Measurements from ENCODE around the gene USP46.

Gene USP46

DNA sequence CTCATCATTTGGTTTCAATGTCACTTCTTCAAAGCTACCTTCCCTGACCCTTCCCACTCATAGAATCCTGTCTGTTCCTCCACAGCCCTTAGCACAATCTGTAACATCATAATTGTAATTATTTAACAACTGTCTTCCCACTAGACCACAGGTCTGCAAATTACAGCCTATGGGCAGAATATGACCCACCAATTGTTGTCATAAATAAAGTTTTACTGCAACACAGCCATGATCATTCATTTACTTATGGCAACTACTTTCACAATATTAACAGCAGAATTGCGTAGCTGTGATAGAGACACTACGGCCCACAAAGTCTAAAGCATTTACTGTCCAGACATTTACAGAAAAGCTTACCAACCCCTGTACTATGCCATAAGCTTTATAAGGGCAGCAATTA lies 15.9 kb downstream of the USP46 start:
- Histone ChIP-seq H3K9me3 (0 out of 2 replicates have a peak, but pooled peaks cover 4% of the 10 kb centered on the region), H3K27ac (no peak overlapping the region), H3K9ac (no peak overlapping the region), H3K4me2 (no peak overlapping the region), H3K36me3 (no peaks in the 10 kb centered on the region; the same call in 1 of the 2 replicates), H3K27me3 (no peaks in the 10 kb centered on the region), H3K4me3 (no peak overlapping the region), H3K4me1 (peaks cover 13% of the 10 kb centered on the region), H4K20me1 (peaks cover 63% of the 10 kb centered on the region)
- no peak for TF ChIP-seq Cebpa-rat (IDR thresholded peaks at IDR 0.05)

- H3K9me3 ChIP-seq: 0 out of 2 replicates have a peak, but pooled peaks cover 4% of the 10 kb centered on the region
- H3K27me3 ChIP-seq: no peaks in the 10 kb centered on the region
- H3K36me3 ChIP-seq: no peaks in the 10 kb centered on the region; the same call in 1 of the 2 replicates
- no peak overlapping the region for H3K4me2 ChIP-seq
- no peak overlapping the region for H3K9ac ChIP-seq
- peaks cover 15% of the 10 kb centered on the region for H3K4me1 ChIP-seq
- no peak overlapping the region for H3K4me3 ChIP-seq
- no peak overlapping the region for H3K27ac ChIP-seq
- TF ChIP-seq Cebpa-rat (IDR thresholded peaks at IDR 0.05): no peak
- peaks cover 61% of the 10 kb centered on the region for H4K20me1 ChIP-seq
Observed at GRCh38 chr4:52641854-52642563, 17.1 kb downstream of the USP46 start.

DNA sequence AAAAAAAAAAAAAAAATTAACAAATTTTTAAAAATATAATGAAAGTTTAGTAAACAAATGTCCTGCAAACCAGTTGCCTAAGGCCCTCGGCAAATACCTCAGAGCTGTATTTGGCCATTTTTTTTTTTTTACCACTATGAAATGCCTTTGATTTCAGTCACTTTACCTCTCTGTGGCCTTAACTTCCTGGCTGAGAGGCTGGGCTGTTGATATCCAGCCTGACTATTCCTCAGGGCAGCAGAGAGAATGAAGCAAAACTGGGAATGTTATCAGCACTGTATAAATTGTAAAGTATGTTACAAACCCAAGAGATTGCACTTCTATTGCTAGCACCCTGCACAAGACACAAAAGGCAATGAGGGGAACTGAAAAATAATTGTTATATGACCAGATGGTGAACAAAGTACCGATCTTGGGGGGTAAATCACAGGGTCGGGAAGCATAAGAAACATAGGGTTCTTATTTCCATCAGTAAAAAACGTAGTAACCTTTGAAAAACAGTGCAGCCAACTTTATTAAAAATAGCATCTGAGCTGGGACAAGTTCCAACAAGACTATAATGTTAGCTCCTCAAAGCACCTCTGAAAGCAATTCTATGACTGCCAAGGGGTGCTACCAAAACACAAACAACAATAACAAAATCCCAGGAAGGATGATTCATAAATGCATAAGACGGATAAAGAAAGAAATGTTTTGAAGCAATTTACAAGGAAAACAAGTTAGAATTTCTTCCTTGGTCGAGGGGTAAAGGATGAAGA lies 18.1 kb downstream of the USP46 start:
- no peak for TF ChIP-seq Cebpa-rat (IDR thresholded peaks at IDR 0.05)
- H3K36me3 ChIP-seq: peaks cover 2% of the 10 kb centered on the region
- no peak overlapping the region for H3K9ac ChIP-seq
- no peak overlapping the region for H3K4me2 ChIP-seq
- H3K27ac ChIP-seq: no peak overlapping the region
- H3K9me3 ChIP-seq: 0 out of 2 replicates have a peak, but pooled peaks cover 4% of the 10 kb centered on the region
- peaks cover 58% of the 10 kb centered on the region for H4K20me1 ChIP-seq
- no peak overlapping the region for H3K4me3 ChIP-seq
- H3K27me3 ChIP-seq: no peaks in the 10 kb centered on the region
- peaks cover 15% of the 10 kb centered on the region for H3K4me1 ChIP-seq

GRCh38 chr4:52638717-52639116 lies 20.4 kb downstream of the USP46 start:
- H3K9me3 ChIP-seq: no peaks in the 10 kb centered on the region
- peaks cover 15% of the 10 kb centered on the region for H3K4me1 ChIP-seq
- no peak overlapping the region for H3K27ac ChIP-seq
- no peak overlapping the region for H3K4me3 ChIP-seq
- H3K36me3 ChIP-seq: peaks cover 4% of the 10 kb centered on the region
- H3K4me2 ChIP-seq: peak overlapping the region; percentile 36; the same call in 1 of the 2 replicates
- no peak overlapping the region for H3K9ac ChIP-seq
- H3K27me3 ChIP-seq: no peaks in the 10 kb centered on the region
- no peak for TF ChIP-seq Cebpa-rat (IDR thresholded peaks at IDR 0.05)
- H4K20me1 ChIP-seq: peaks cover 59% of the 10 kb centered on the region

DNA sequence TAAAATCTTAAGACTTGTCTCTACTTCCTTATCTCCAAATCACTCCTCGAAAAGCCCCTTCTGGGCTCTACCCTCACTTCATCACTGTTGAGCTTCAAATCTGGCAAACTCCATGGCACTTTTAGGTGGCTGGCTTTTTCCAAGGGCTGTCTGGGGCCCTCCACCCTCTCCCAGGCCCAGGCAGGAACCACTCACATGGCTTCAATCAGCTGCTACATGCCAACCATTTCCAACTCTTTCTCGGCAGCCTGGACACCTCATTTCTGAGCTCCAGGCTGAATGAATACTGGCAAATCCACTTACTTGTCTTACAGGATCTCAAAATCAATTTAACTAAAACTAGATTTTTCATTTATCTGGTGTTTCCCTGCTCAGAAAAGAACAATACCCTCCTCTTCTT lies 22.0 kb downstream of the USP46 start:
- Histone ChIP-seq H3K4me3 (no peak overlapping the region), H3K36me3 (peaks cover 4% of the 10 kb centered on the region), H3K27ac (no peak overlapping the region), H3K9me3 (no peaks in the 10 kb centered on the region), H3K4me1 (peaks cover 15% of the 10 kb centered on the region), H3K4me2 (no peak overlapping the region), H3K9ac (no peak overlapping the region), H4K20me1 (peaks cover 53% of the 10 kb centered on the region), H3K27me3 (no peaks in the 10 kb centered on the region)
- TF ChIP-seq Cebpa-rat (IDR thresholded peaks at IDR 0.05): no peak

DNA sequence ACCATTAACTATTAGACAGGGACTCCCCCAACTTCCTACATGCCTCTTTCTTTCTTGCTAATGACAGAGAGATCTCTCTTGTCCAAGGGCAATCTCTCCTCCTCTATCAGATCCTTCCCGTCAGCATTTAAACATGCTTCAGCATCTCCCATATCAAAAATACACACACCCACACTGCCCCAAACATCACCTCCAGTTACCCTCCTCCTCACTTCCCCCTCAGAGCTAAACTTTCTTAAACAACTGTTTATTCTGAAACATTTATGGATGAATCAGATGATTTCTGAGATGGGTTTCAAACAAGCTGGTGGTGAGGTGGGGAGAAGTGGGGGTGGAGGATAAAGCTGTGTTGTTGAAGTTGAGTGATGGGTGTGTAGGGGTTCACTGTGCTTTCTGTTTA lies 23.5 kb downstream of the USP46 start:
- Histone ChIP-seq H3K9ac (no peak overlapping the region), H3K4me3 (no peak overlapping the region), H3K4me2 (no peak overlapping the region)

DNA sequence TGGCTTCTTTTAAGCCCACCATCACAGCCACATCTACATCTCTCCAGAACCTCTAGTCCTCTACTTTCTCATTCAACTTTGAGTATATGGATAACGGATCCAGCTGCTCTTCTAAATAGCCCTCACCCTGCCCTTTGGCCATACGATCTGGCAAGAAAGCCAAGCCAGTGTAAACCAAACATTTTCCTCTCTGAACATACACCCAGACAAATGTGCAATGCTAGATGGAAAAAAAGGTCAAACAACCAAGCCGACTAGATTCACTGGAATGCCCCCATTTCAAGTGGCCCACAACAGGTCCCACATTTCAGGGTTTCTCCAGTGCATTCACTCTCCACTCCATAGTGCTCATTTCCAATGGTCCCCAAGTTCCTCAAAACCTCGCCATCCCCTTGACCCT lies 24.0 kb downstream of the USP46 start:
- Histone ChIP-seq H3K36me3 (peaks cover 8% of the 10 kb centered on the region), H3K27me3 (no peaks in the 10 kb centered on the region), H3K4me3 (no peak overlapping the region), H3K27ac (no peak overlapping the region), H4K20me1 (peaks cover 54% of the 10 kb centered on the region), H3K9me3 (no peaks in the 10 kb centered on the region), H3K9ac (no peak overlapping the region), H3K4me1 (peaks cover 15% of the 10 kb centered on the region), H3K4me2 (no peak overlapping the region)
- no peak for TF ChIP-seq Cebpa-rat (IDR thresholded peaks at IDR 0.05)

More for the DNA sequence above, 23.5 kb downstream of the USP46 start:
- Histone ChIP-seq H3K36me3 (peaks cover 4% of the 10 kb centered on the region), H4K20me1 (peaks cover 54% of the 10 kb centered on the region), H3K9me3 (no peaks in the 10 kb centered on the region), H3K27ac (no peak overlapping the region), H3K27me3 (no peaks in the 10 kb centered on the region), H3K4me1 (peaks cover 15% of the 10 kb centered on the region)
- no peak for TF ChIP-seq Cebpa-rat (IDR thresholded peaks at IDR 0.05)

- Histone ChIP-seq H3K4me3 (no peak overlapping the region), H3K27ac (no peak overlapping the region), H3K27me3 (no peaks in the 10 kb centered on the region), H3K9ac (no peak overlapping the region), H4K20me1 (peaks cover 46% of the 10 kb centered on the region), H3K36me3 (peaks cover 15% of the 10 kb centered on the region), H3K9me3 (no peaks in the 10 kb centered on the region), H3K4me2 (no peak overlapping the region), H3K4me1 (peaks cover 9% of the 10 kb centered on the region)
- no peak for TF ChIP-seq Cebpa-rat (IDR thresholded peaks at IDR 0.05)
Observed at GRCh38 chr4:52633846-52634245, 25.3 kb downstream of the USP46 start.

DNA sequence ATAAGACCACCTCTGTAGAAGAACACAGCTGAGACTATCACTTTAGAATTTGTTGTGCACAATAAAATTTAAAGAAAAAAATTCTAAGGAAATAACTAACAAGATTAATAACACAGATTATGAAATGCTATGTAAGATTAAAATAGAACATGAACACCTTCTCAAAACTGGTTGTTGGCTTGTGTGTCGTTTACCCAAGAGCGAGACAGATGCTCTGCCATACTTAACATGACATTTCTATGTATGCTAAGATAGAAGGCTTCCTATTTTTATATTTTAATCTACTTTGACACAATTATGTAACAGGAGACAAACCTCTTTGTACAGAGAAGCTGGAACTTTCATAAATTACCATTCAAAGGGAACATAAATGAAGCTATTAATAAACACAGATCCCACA lies 30.1 kb downstream of the USP46 start:
- H3K4me1 ChIP-seq: no peaks in the 10 kb centered on the region
- peaks cover 41% of the 10 kb centered on the region for H3K36me3 ChIP-seq
- no peak overlapping the region for H3K9ac ChIP-seq
- no peak overlapping the region for H3K27ac ChIP-seq
- TF ChIP-seq Cebpa-rat (IDR thresholded peaks at IDR 0.05): no peak
- H3K4me2 ChIP-seq: no peak overlapping the region
- no peak overlapping the region for H3K4me3 ChIP-seq
- peaks cover 24% of the 10 kb centered on the region for H4K20me1 ChIP-seq
- H3K27me3 ChIP-seq: no peaks in the 10 kb centered on the region; the same call in 1 of the 2 replicates
- no peaks in the 10 kb centered on the region for H3K9me3 ChIP-seq

GRCh38 chr4:52628543-52628942 lies 30.6 kb downstream of the USP46 start:
- H4K20me1 ChIP-seq: peaks cover 20% of the 10 kb centered on the region
- peaks cover 41% of the 10 kb centered on the region for H3K36me3 ChIP-seq
- H3K4me1 ChIP-seq: no peaks in the 10 kb centered on the region
- no peak overlapping the region for H3K9ac ChIP-seq
- no peak overlapping the region for H3K4me3 ChIP-seq
- H3K27me3 ChIP-seq: no peaks in the 10 kb centered on the region; the same call in 1 of the 2 replicates
- no peak overlapping the region for H3K4me2 ChIP-seq
- no peak for TF ChIP-seq Cebpa-rat (IDR thresholded peaks at IDR 0.05)
- H3K27ac ChIP-seq: no peak overlapping the region
- H3K9me3 ChIP-seq: no peaks in the 10 kb centered on the region
